ENCODE measurements around the gene RO60. TPM values are rescaled to one million over a fixed set of nuclear protein-coding genes. Genes with fewer than 3 reads are reported as not detected.

The RO60 gene
- total RNA-seq, 1 experiment from 2014 or later, result 69.5 TPM

GRCh38 chr1:193083365-193084088 lies 24.1 kb downstream of the RO60 start:
- Histone ChIP-seq H4K20me1 (ENCODE audit: insufficient read depth) (no peaks in the 10 kb centered on the region), H3K4me3 (replicated peaks in 1 of 2; ENCODE audit: low read depth in 1 of 2, low read length in 2 of 2) (no peak overlapping the region), H3K4me2 (ENCODE audit: low read length) (no peak overlapping the region), H3K79me2 (ENCODE audit: insufficient read depth, low read length) (no peaks in the 10 kb centered on the region), H3K9me3 (ENCODE audit: control insufficient read depth in 1 of 2, insufficient read depth in 1 of 2, low read depth in 1 of 2, low read length in 2 of 2) (no peaks in the 10 kb centered on the region), H3K36me3 (ENCODE audit: control insufficient read depth in 1 of 2, insufficient read depth in 2 of 2, low read length in 2 of 2) (peaks cover 36 to 44% of the 10 kb centered on the region in 2 experiments), H2AFZ (ENCODE audit: low read depth, low read length, poor library complexity, severe bottlenecking) (no peak overlapping the region), H3K9ac (ENCODE audit: low read length) (no peak overlapping the region), H3K4me1 (ENCODE audit: control insufficient read depth in 1 of 2, insufficient read depth in 2 of 2, low read length in 2 of 2) (no peaks in the 10 kb centered on the region), H3K27me3 (ENCODE audit: insufficient read depth, low read length) (no peaks in the 10 kb centered on the region), H3K9me2 (ENCODE audit: insufficient read depth) (no peaks in the 10 kb centered on the region), H3K27ac (ENCODE audit: low read depth, low read length) (no peak overlapping the region)
- POLR2A ChIA-PET, result no interaction called here
- RAD21 ChIA-PET (ENCODE audit: low non-redundant PET in 1 of 2, low total read pairs in 2 of 2, uncharacterized antibody in 2 of 2, unreplicated experiment in 2 of 2), result no interaction called here
- CTCF ChIA-PET, result interaction anchor here (1.2 kb wide), 1 partner anchor 13 kb away, joined by 4 read pairs; no protein-coding TSS in a partner anchor
- no TSS peak for BruUV-seq (replicated peaks)
- intact Hi-C loops (cut with micrococcal nuclease), result no loop called here
- DNase-seq (ENCODE audit: low read depth, low spot score) (no peak), ATAC-seq (no peak)
- TF ChIP-seq ELF1 (IDR thresholded peaks at IDR 0.05; ENCODE audit: borderline replicate concordance, low read depth), result no peak
- no peak for TF ChIP-seq ZBTB33 (IDR thresholded peaks at IDR 0.05; ENCODE audit: extremely low read depth, insufficient replicate concordance, low read length)
- no peak for TF ChIP-seq RAD21 (IDR thresholded peaks at IDR 0.05; ENCODE audit: low read depth)
- TF ChIP-seq EZH2 (IDR thresholded peaks at IDR 0.05), result no peak
- no peak for TF ChIP-seq CEBPB (IDR thresholded peaks at IDR 0.05; ENCODE audit: low read depth)
- no peak for TF ChIP-seq JUND (IDR thresholded peaks at IDR 0.05)
- no peak for TF ChIP-seq CTCF (IDR thresholded peaks at IDR 0.05 in 2 of 3, conservative IDR thresholded peaks at IDR 0.05 in 1 of 3; ENCODE audit: borderline replicate concordance in 1 of 3, insufficient read depth in 1 of 3, low read depth in 2 of 3, low read length in 2 of 3)
- no peak for TF ChIP-seq SP1 (IDR thresholded peaks at IDR 0.05; ENCODE audit: low read depth)

Measured in HCT116 (cell line).